H1 (cell line): ENCODE data around the gene C7orf25. TPM values are rescaled to one million over a fixed set of nuclear protein-coding genes. Genes with fewer than 3 reads are reported as not detected.

ENCODE experiments used
- CTCF ChIA-PET: fragments of 300-600 bp; sonication (Branson Sonifier 250); formaldehyde crosslinking; loops from one replicate; lab custom pipeline; 2021; ENCODE audit not compliant: partially characterized antibody; lab: Charles Lee
- POLR2A ChIA-PET: fragments of 300-600 bp; sonication (Branson Sonifier 250); formaldehyde crosslinking; loops from one replicate; lab custom pipeline; 2021; ENCODE audit warnings: inconsistent platforms; ENCODE audit not compliant: partially characterized antibody; lab: Charles Lee
- DNase-seq, 2 experiments: peaks; one replicate each; pipeline versions ENCODE4 v3.0.0 to v3.0.0-alpha.2; 2010 to 2022; ENCODE audit warnings: low spot score in 2 of 2, low read depth in 1 of 2, mixed read lengths in 1 of 2
- FAIRE-seq: peaks from 2 replicates; lab custom pipeline; 2011; peaks lifted over from hg19 to GRCh38; lab: Jason Lieb, UNC
- H2AFZ ChIP-seq: 2 replicates; pipeline ENCODE4 v1.8.1; 2012; ENCODE audit warnings: low read length, inconsistent platforms
- H2AK5ac ChIP-seq: 2 replicates; pipeline ENCODE4 v1.6.1; 2013; ENCODE audit warnings: low read depth, low read length
- H2BK120ac ChIP-seq: replicated peaks from 2 replicates; pipeline ENCODE3; 2013; ENCODE audit warnings: low read depth, low read length, inconsistent platforms
- H2BK12ac ChIP-seq: 2 replicates; pipeline ENCODE4 v1.6.1; 2013; ENCODE audit warnings: low read depth, low read length
- H2BK15ac ChIP-seq: 2 replicates; pipeline ENCODE4 v1.6.1; 2013; ENCODE audit warnings: low read length
- H2BK20ac ChIP-seq: 2 replicates; pipeline ENCODE4 v1.6.1; 2013; ENCODE audit warnings: low read length
- H2BK5ac ChIP-seq: 2 replicates; pipeline ENCODE4 v1.6.1; 2013; ENCODE audit warnings: low read depth, low read length
- H3K14ac ChIP-seq: 2 replicates; pipeline ENCODE4 v1.6.1; 2013; ENCODE audit warnings: inconsistent platforms; ENCODE audit not compliant: insufficient read length
- H3K18ac ChIP-seq: 2 replicates; pipeline ENCODE4 v1.6.1; 2013; ENCODE audit warnings: low read length; ENCODE audit errors: extremely low read depth
- H3K23ac ChIP-seq: 2 replicates; pipeline ENCODE4 v1.6.1; 2013; ENCODE audit warnings: inconsistent platforms; ENCODE audit not compliant: insufficient read length
- H3K23me2 ChIP-seq: 2 replicates; pipeline ENCODE4 v1.6.1; 2013; ENCODE audit warnings: low read depth, low read length
- H3K27ac ChIP-seq: 2 replicates; pipeline ENCODE4 v1.6.1; 2011; ENCODE audit warnings: low read depth, low read length, inconsistent platforms
- H3K27me3 ChIP-seq, 4 experiments: replicated peaks in 1 of 4; 1 replicate in 1 of 4; 2 replicates in 3 of 4; pipeline versions ENCODE4 v1.6.1 to v1.8.1; 2011 to 2013; ENCODE audit warnings: low read length in 3 of 4, mild to moderate bottlenecking in 3 of 4, inconsistent platforms in 2 of 4, mixed read lengths in 2 of 4, moderate library complexity in 1 of 4; ENCODE audit not compliant: control insufficient read depth in 3 of 4, insufficient read depth in 3 of 4; ENCODE audit errors: extremely low read depth in 1 of 4
- H3K36me3 ChIP-seq, 4 experiments: 2 replicates each; pipeline versions ENCODE4 v1.6.1 to v1.8.1; 2011 to 2013; ENCODE audit warnings: mild to moderate bottlenecking in 4 of 4, low read length in 3 of 4, moderate library complexity in 2 of 4, control low read depth in 1 of 4, inconsistent platforms in 1 of 4; ENCODE audit not compliant: insufficient read depth in 4 of 4, control insufficient read depth in 2 of 4
- H3K4ac ChIP-seq: replicated peaks from 2 replicates; pipeline ENCODE3; 2013; ENCODE audit warnings: low read length, low read depth, mixed read lengths, inconsistent platforms; ENCODE audit not compliant: insufficient read length
- H3K4me1 ChIP-seq, 4 experiments: replicated peaks in 1 of 4; 1 replicate in 1 of 4; 2 replicates in 3 of 4; pipeline versions ENCODE4 v1.6.1 to v1.8.1; 2011 to 2013; ENCODE audit warnings: low read length in 3 of 4, inconsistent platforms in 2 of 4, mixed read lengths in 1 of 4; ENCODE audit not compliant: insufficient read depth in 4 of 4, control insufficient read depth in 3 of 4
- H3K4me2 ChIP-seq, 2 experiments: 2 replicates each; pipeline versions ENCODE4 v1.6.1 to v1.8.1; 2011 to 2013; ENCODE audit warnings: low read depth in 2 of 2, low read length in 2 of 2, control low read depth in 1 of 2, inconsistent platforms in 1 of 2, mild to moderate bottlenecking in 1 of 2; ENCODE audit not compliant: insufficient read depth in 1 of 2
- H3K4me3 ChIP-seq, 4 experiments: fragments of 200-600, 300-600 bp in 1 of 4; sonication (generic), shearing (Covaris generic), sonication (Bioruptor Twin) in 1 of 4; 2 replicates each; pipeline versions ENCODE4 v1.5.1 to v1.8.1; 2011 to 2016; ENCODE audit warnings: low read length in 4 of 4, low read depth in 3 of 4, control low read depth in 2 of 4, inconsistent platforms in 2 of 4, mild to moderate bottlenecking in 2 of 4, mixed read lengths in 1 of 4, moderate library complexity in 1 of 4; ENCODE audit not compliant: insufficient read depth in 2 of 4; ENCODE audit errors: extremely low read depth in 1 of 4
- H3K56ac ChIP-seq: replicated peaks from 2 replicates; pipeline ENCODE3; 2013; ENCODE audit warnings: low read depth, mild to moderate bottlenecking, mixed read lengths, low read length, inconsistent platforms; ENCODE audit not compliant: insufficient read length
- H3K79me1 ChIP-seq: 2 replicates; pipeline ENCODE4 v1.6.1; 2013; ENCODE audit warnings: low read depth, low read length, control low read depth
- H3K79me2 ChIP-seq, 2 experiments: 2 replicates each; pipeline versions ENCODE4 v1.6.1 to v1.8.1; 2012 to 2013; ENCODE audit warnings: low read length in 2 of 2, mild to moderate bottlenecking in 2 of 2, inconsistent platforms in 1 of 2; ENCODE audit not compliant: insufficient read depth in 2 of 2, control insufficient read depth in 1 of 2
- H3K9ac ChIP-seq, 4 experiments: replicated peaks in 1 of 4; 1 replicate in 1 of 4; 2 replicates in 3 of 4; pipeline versions ENCODE4 v1.6.1 to v1.8.1; 2011 to 2013; ENCODE audit warnings: low read depth in 3 of 4, low read length in 3 of 4, control low read depth in 2 of 4, mild to moderate bottlenecking in 2 of 4, moderate library complexity in 2 of 4, inconsistent platforms in 1 of 4; ENCODE audit errors: extremely low read depth in 1 of 4
- H3K9me3 ChIP-seq, 2 experiments: 2 replicates each; pipeline versions ENCODE4 v1.6.1 to v1.8.1; 2012 to 2013; ENCODE audit warnings: mild to moderate bottlenecking in 2 of 2, moderate library complexity in 2 of 2, control low read depth in 1 of 2, inconsistent platforms in 1 of 2, low read depth in 1 of 2, low read length in 1 of 2, mixed read lengths in 1 of 2; ENCODE audit not compliant: insufficient read depth in 2 of 2
- H4K20me1 ChIP-seq, 2 experiments: replicated peaks in 1 of 2; 2 replicates each; pipeline versions ENCODE3 to v1.8.1; 2011 to 2013; ENCODE audit warnings: inconsistent platforms in 2 of 2, low read length in 2 of 2, mild to moderate bottlenecking in 1 of 2; ENCODE audit not compliant: insufficient read depth in 2 of 2, control insufficient read depth in 1 of 2
- H4K5ac ChIP-seq: 2 replicates; pipeline ENCODE4 v1.6.1; 2013; ENCODE audit warnings: low read length, low read depth, mixed read lengths, inconsistent platforms; ENCODE audit not compliant: insufficient read length
- H4K8ac ChIP-seq: 2 replicates; pipeline ENCODE4 v1.8.0; 2013; ENCODE audit warnings: mild to moderate bottlenecking, moderate library complexity, low read length, inconsistent platforms; ENCODE audit not compliant: insufficient read depth; ENCODE audit errors: extremely low read depth
- H4K91ac ChIP-seq: replicated peaks from 2 replicates; pipeline ENCODE3; 2013; ENCODE audit warnings: low read length, mixed read lengths, inconsistent platforms; ENCODE audit not compliant: insufficient read length
- CHD2 ChIP-seq: IDR thresholded peaks from 2 replicates; pipeline ENCODE4 v1.6.1; 2012; ENCODE audit warnings: low read length, improper control_type of control experiment
- CTCF ChIP-seq, 3 experiments: IDR thresholded peaks; 1 replicate in 2 of 3; 2 replicates in 1 of 3; pipeline versions ENCODE4 v1.5.1 to v1.6.1; 2011; ENCODE audit warnings: low read length in 3 of 3, mild to moderate bottlenecking in 3 of 3, inconsistent platforms in 2 of 3, low read depth in 1 of 3, moderate library complexity in 1 of 3; ENCODE audit not compliant: insufficient read depth in 1 of 3; ENCODE audit errors: control extremely low read depth in 1 of 3
- HDAC2 ChIP-seq, 2 experiments: fragments of 300-600 bp in 1 of 2; sonication (generic) in 1 of 2; IDR thresholded peaks; 2 replicates each; pipeline ENCODE4 v1.6.1; 2011 to 2012; ENCODE audit warnings: low read depth in 2 of 2, low read length in 2 of 2, mild to moderate bottlenecking in 2 of 2, moderate library complexity in 2 of 2, borderline replicate concordance in 1 of 2, inconsistent platforms in 1 of 2
- POU5F1 ChIP-seq: IDR thresholded peaks from 2 replicates; pipeline ENCODE4 v1.6.1; 2011; ENCODE audit warnings: low read depth, mild to moderate bottlenecking, low read length, moderate library complexity
- SP4 ChIP-seq: IDR thresholded peaks from 2 replicates; pipeline ENCODE4 v1.6.1; 2012; ENCODE audit warnings: low read length, inconsistent platforms
- WGBS, 2 experiments: shearing (Covaris generic) in 1 of 2; methylation state at CpG; one replicate each; pipeline versions ENCODE4 v1.1.6 to v1.1.7; 2013 to 2015; ENCODE audit warnings: low lambda C conversion rate in 2 of 2, mixed read lengths in 2 of 2, inconsistent platforms in 1 of 2, low coverage in 1 of 2, missing lambda C conversion rate in 1 of 2; ENCODE audit not compliant: insufficient replicate concordance in 2 of 2, insufficient coverage in 1 of 2, insufficient read length in 1 of 2; ENCODE audit errors: extremely low coverage in 1 of 2, missing lambda C conversion rate in 1 of 2; 5-methylcytosine and 5-hydroxymethylcytosine counted together
- polyA plus RNA-seq, 7 experiments: library from polyadenylated mRNA; depleted of rRNA in 3 of 7; stranded (reverse) in 5 of 7; unstranded in 2 of 7; fragments of >200 nt in 5 of 7; fragments of 200-250 nt in 2 of 7; gene quantifications; 1 replicate in 5 of 7; 2 replicates in 1 of 7; 4 replicates in 1 of 7; pipeline versions ENCODE4 v1.2.1 to v1.2.3, GENCODE V29; 2011 to 2013; ENCODE audit warnings: missing spikeins in 2 of 7, mixed read lengths in 2 of 7
- total RNA-seq: library from RNA; stranded (reverse); fragmentation: NEBNext Ultra II Directional; extraction: Animal tissue kit (Norgen Biotek cat#: 25700); gene quantifications from 2 replicates; pipeline ENCODE4 v1.2.1, GENCODE V29; 2021

Gene C7orf25
- total and polyA plus RNA-seq, 2 of the 8 experiments (the other 6 are each of a cell fraction or from before 2014, with no cell fraction given) = 0.70 to 4.5 TPM

- POLR2A ChIA-PET = interaction anchor here (1.4 to 1.7 kb wide), 2 partner anchors 16 to 18 kb away, joined by 3 to 4 read pairs; no protein-coding TSS in a partner anchor
Measured at GRCh38 chr7:42935861-42936260, 24.0 kb upstream of the C7orf25 start.

More at GRCh38 chr7:42935861-42936260, 24.0 kb upstream of the C7orf25 start:
- 95% methylated on average over 5 of the region's 5 CpGs; no CpG with 5 or more reads in 1 of the 2 experiments for WGBS, 2 experiments
- Histone ChIP-seq H4K91ac (no peak overlapping the region), H3K56ac (no peak overlapping the region), H3K9me3 (no peaks in the 10 kb centered on the region), H3K79me2 (peaks cover 17 to 39% of the 10 kb centered on the region in 2 experiments), H2BK120ac (no peak overlapping the region), H4K20me1 (peaks cover 0 to 2% of the 10 kb centered on the region in 2 experiments), H3K27ac (no peak overlapping the region), H3K14ac (no peak overlapping the region), H3K4me3 (no peak overlapping the region), H2AK5ac (no peak overlapping the region), H3K4ac (no peak overlapping the region), H3K9ac (no peak overlapping the region), H4K5ac (no peak overlapping the region), H2BK5ac (no peak overlapping the region), H3K79me1 (no peaks in the 10 kb centered on the region), H3K4me1 (no peaks in the 10 kb centered on the region; a peak in 2 of 7 replicates), H3K23ac (no peak overlapping the region), H3K36me3 (peaks cover 9 to 54% (median 34%) of the 10 kb centered on the region in 4 experiments), H3K18ac (no peak overlapping the region), H2BK12ac (no peak overlapping the region), H2BK20ac (no peak overlapping the region), H4K8ac (no peak overlapping the region), H3K4me2 (no peak overlapping the region), H3K23me2 (peaks cover 9% of the 10 kb centered on the region; the same call in 1 of the 2 replicates), H2AFZ (no peak overlapping the region), H2BK15ac (no peak overlapping the region), H3K27me3 (no peaks in the 10 kb centered on the region)
- CTCF ChIA-PET = interaction anchor here (0.8 to 1.8 kb wide), 5 partner anchors 154 to 694 kb away, joined by 3 to 6 read pairs (median 3); no protein-coding TSS in a partner anchor
- FAIRE-seq (no peak), DNase-seq (no peak)
- TF ChIP-seq CHD2 (no peak), POU5F1 (no peak), HDAC2 (IDR thresholded peaks at IDR 0.05; ENCODE audit: borderline replicate concordance in 1 of 2, low read depth in 2 of 2, low read length in 2 of 2) (no peak), SP4 (no peak), CTCF (IDR thresholded peaks at IDR 0.05; ENCODE audit: control extremely low read depth in 1 of 3, insufficient read depth in 1 of 3, low read depth in 1 of 3, low read length in 3 of 3) (no peak)
